ENCODE data around the gene AFG3L2. TPM values are rescaled to one million over a fixed set of nuclear protein-coding genes. Genes with fewer than 3 reads are reported as not detected.

The AFG3L2 gene
- total and polyA plus RNA-seq, 2 of the 8 experiments (the other 6 are each of a cell fraction or from before 2014, with no cell fraction given) = 29.7 to 84.8 TPM

DNA sequence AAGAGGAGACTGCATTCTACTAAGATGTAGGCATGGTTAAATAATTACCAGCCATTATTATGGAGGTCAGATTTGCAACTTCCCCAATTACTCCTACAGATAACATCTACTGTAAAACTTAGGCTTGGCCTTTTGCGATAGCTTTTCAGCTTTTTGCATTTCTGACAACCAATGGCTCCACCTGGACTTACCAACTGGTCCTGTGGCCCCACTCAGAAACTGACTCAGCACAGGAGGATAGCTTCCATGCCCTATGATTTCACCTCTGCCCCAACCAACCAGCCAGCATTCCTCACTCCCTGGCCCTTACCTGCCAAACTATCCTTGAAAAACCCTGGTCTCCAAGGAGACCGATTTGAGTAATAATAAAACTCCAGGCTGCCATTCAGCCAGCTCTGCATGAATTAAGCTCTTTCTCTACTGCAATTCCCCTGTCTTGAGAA is 40.8 kb downstream of the AFG3L2 start (continued):
- TF ChIP-seq POU5F1 (IDR thresholded peaks at IDR 0.05; ENCODE audit: low read depth, low read length) = no peak

Data from H1 (cell line).